ENCODE data around the gene C5orf63. TPM values are rescaled to one million over a fixed set of nuclear protein-coding genes. Genes with fewer than 3 reads are reported as not detected.

The C5orf63 gene
- total and polyA plus RNA-seq, 9 of the 15 experiments (the other 6 are each of a cell fraction or from before 2014, with no cell fraction given) = 1.8 to 24.6 (median 6.2) TPM

DNA sequence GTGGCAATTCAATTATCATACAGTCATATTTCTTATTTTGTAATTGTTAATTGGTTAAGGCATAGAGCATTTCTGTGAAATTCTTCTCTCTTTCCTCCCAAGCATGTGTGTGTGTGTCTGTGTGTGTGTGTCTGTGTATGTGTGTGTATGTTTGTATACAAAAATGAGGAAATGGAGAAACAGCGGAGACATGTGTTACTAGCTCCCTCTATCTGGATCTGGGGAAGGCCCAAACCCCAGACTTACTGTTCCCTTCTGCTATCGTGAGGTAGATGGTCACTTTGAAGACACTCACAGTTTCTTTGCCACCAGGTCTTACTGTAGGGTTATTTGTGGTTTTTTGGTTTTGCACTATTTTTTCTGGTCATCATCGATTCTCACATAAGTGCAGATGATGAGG is 11.4 kb upstream of the C5orf63 start (continued):
- no peak for TF ChIP-seq ZNF518B (CRISPR knock-in tag; IDR thresholded peaks at IDR 0.05)
- TF ChIP-seq TEAD2 (tag; IDR thresholded peaks at IDR 0.05) = 0 out of 2 replicates have a peak, but pooled peaks have one; percentile 9
- TF ChIP-seq, protein P1, sequence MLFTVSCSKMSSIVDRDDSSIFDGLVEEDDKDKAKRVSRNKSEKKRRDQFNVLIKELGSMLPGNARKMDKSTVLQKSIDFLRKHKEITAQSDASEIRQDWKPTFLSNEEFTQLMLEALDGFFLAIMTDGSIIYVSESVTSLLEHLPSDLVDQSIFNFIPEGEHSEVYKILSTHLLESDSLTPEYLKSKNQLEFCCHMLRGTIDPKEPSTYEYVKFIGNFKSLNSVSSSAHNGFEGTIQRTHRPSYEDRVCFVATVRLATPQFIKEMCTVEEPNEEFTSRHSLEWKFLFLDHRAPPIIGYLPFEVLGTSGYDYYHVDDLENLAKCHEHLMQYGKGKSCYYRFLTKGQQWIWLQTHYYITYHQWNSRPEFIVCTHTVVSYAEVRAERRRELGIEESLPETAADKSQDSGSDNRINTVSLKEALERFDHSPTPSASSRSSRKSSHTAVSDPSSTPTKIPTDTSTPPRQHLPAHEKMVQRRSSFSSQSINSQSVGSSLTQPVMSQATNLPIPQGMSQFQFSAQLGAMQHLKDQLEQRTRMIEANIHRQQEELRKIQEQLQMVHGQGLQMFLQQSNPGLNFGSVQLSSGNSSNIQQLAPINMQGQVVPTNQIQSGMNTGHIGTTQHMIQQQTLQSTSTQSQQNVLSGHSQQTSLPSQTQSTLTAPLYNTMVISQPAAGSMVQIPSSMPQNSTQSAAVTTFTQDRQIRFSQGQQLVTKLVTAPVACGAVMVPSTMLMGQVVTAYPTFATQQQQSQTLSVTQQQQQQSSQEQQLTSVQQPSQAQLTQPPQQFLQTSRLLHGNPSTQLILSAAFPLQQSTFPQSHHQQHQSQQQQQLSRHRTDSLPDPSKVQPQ (CRISPR knock-in tag; IDR thresholded peaks at IDR 0.05; ENCODE audit: borderline replicate concordance) = no peak
- no peak for TF ChIP-seq CHD2 (IDR thresholded peaks at IDR 0.05; ENCODE audit: low read depth, low read length)
- 0 out of 2 replicates have a peak, but pooled peaks have one; percentile 11 for TF ChIP-seq ARID1B (IDR thresholded peaks at IDR 0.05)
- TF ChIP-seq, protein P2, sequence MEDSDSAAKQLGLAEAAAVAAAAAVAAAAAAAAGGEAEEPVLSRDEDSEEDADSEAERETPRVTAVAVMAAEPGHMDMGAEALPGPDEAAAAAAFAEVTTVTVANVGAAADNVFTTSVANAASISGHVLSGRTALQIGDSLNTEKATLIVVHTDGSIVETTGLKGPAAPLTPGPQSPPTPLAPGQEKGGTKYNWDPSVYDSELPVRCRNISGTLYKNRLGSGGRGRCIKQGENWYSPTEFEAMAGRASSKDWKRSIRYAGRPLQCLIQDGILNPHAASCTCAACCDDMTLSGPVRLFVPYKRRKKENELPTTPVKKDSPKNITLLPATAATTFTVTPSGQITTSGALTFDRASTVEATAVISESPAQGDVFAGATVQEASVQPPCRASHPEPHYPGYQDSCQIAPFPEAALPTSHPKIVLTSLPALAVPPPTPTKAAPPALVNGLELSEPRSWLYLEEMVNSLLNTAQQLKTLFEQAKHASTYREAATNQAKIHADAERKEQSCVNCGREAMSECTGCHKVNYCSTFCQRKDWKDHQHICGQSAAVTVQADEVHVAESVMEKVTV (CRISPR knock-in tag; IDR thresholded peaks at IDR 0.05) = peak; percentile 38; the same call in 1 of the 2 replicates
- peak; percentile 82; the same call in 1 of the 2 replicates for TF ChIP-seq SPI1 (IDR thresholded peaks at IDR 0.05; ENCODE audit: borderline replicate concordance, low read depth, low read length)
